Mucosa of stomach (tissue), 1 donor: ENCODE data around the gene JARID2.

Experiments
- H3K27me3 ChIP-seq: one replicate; pipeline ENCODE4 v1.7.0; 2013; ENCODE audit warnings: mild to moderate bottlenecking, low read length; ENCODE audit not compliant: control insufficient read depth, insufficient read depth
- H3K36me3 ChIP-seq: one replicate; pipeline ENCODE4 v1.7.0; 2013; ENCODE audit warnings: low read length; ENCODE audit not compliant: control insufficient read depth, insufficient read depth
- H3K4me1 ChIP-seq: one replicate; pipeline ENCODE4 v1.7.0; 2013; ENCODE audit warnings: mild to moderate bottlenecking, low read length; ENCODE audit not compliant: control insufficient read depth, insufficient read depth
- H3K4me3 ChIP-seq: one replicate; pipeline ENCODE4 v1.7.0; 2013; ENCODE audit warnings: low read length
- H3K9ac ChIP-seq: one replicate; pipeline ENCODE4 v1.7.0; 2013; ENCODE audit warnings: mild to moderate bottlenecking, low read length, moderate library complexity
- H3K9me3 ChIP-seq: one replicate; pipeline ENCODE4 v1.7.0; 2013; ENCODE audit warnings: mild to moderate bottlenecking, low read length, moderate library complexity; ENCODE audit not compliant: control insufficient read depth
- donor health status: Pancreatic carcinoma.

Gene JARID2

GRCh38 chr6:15325540-15325955 is 79.7 kb downstream of the JARID2 start:
- Histone ChIP-seq H3K27me3 (no peaks in the 10 kb centered on the region), H3K9ac (no peak overlapping the region), H3K4me3 (no peak overlapping the region), H3K36me3 (no peaks in the 10 kb centered on the region), H3K9me3 (no peaks in the 10 kb centered on the region), H3K4me1 (peaks cover 41% of the 10 kb centered on the region)

GRCh38 chr6:15326067-15326614 is 80.3 kb downstream of the JARID2 start:
- Histone ChIP-seq H3K9ac (no peak overlapping the region), H3K36me3 (no peaks in the 10 kb centered on the region), H3K4me1 (peaks cover 37% of the 10 kb centered on the region), H3K9me3 (no peaks in the 10 kb centered on the region), H3K27me3 (no peaks in the 10 kb centered on the region), H3K4me3 (no peak overlapping the region)

DNA sequence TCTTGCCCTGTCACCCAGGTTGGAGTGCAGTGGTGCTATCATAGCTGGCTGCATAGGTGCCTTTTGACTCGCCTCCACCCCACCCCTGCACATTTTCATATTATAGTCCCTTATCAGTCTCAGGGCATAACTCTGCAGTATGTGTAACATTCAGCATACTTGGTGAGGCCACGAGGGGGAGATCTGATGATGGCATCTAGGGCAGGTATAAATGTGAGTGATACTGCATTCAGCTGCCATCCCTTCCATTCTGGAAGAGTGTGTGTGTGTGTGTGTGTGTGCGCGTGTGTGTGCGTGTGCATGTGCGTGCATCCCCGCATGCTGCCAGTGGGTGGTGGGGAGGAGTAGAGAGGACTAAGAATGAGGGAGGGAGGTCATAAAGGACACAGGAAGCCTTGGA is 81.4 kb downstream of the JARID2 start:
- Histone ChIP-seq H3K4me1 (peaks cover 32% of the 10 kb centered on the region), H3K4me3 (no peak overlapping the region), H3K9ac (no peak overlapping the region), H3K36me3 (no peaks in the 10 kb centered on the region), H3K27me3 (no peaks in the 10 kb centered on the region), H3K9me3 (no peaks in the 10 kb centered on the region)

DNA sequence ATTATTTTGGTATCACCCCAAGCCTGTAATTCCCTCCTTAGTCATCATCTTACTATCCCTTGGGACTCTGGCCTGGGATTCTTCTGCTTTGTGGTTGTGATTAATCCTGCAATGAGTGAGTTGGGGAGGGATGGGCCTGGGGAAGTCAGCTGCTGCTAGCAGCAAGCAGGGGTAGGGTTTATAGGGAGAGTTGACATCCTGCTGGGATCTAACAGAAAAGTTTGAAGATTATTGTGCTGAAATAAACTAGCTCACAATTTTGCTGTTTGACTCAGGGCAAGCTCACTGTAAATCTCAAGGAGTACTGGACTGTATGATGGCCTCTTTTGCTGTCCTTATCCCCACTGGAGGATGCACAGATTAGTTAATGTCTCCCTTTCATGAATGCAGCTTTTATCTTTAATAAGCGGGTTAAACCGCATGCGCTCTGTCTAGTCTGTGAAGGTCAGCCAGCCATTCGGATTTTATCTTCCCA is 83.4 kb downstream of the JARID2 start:
- Histone ChIP-seq H3K27me3 (no peaks in the 10 kb centered on the region), H3K9ac (no peak overlapping the region), H3K4me1 (peaks cover 18% of the 10 kb centered on the region), H3K4me3 (no peak overlapping the region), H3K36me3 (no peaks in the 10 kb centered on the region), H3K9me3 (no peaks in the 10 kb centered on the region)

DNA sequence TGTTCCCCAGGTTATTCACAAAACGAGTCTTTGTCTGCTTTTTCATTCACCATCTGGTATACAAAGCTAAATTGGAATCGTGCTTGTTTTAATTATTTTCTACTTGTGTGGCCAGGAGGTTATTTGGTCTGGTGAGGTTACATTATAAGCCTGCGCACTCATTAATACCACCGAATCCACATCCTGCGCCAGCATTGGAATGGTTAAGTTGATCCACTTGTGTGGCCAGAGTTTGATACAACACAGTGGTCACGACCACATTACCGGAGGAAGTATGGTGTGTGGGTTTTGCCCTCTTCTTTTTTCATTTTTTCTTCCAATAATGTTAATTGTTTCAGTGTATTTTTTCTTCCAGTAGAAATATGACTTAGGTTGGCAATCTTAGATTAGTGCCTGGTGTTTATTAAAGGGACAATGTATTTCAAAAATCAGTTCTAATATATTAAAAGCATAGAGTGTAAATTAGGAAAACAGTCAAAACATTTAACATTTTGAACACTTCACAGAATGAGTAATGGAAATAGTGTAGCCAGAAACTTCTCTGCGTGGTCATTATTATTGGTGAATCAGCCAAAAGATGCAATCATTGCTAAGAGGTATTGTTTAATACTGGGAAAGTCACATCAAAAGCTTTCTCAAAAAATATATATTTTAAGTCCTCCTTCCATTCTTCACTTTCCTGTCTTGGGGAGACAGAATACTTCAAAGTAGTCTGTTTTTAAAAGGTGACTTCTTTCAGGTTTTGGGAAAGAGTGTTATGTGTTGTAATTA is 84.5 kb downstream of the JARID2 start:
- Histone ChIP-seq H3K9me3 (no peaks in the 10 kb centered on the region), H3K4me3 (no peak overlapping the region), H3K4me1 (peaks cover 18% of the 10 kb centered on the region), H3K27me3 (no peaks in the 10 kb centered on the region), H3K9ac (no peak overlapping the region), H3K36me3 (no peaks in the 10 kb centered on the region)

GRCh38 chr6:15331143-15331542 is 85.3 kb downstream of the JARID2 start:
- H3K9ac ChIP-seq: no peak overlapping the region
- peaks cover 16% of the 10 kb centered on the region for H3K4me1 ChIP-seq

DNA sequence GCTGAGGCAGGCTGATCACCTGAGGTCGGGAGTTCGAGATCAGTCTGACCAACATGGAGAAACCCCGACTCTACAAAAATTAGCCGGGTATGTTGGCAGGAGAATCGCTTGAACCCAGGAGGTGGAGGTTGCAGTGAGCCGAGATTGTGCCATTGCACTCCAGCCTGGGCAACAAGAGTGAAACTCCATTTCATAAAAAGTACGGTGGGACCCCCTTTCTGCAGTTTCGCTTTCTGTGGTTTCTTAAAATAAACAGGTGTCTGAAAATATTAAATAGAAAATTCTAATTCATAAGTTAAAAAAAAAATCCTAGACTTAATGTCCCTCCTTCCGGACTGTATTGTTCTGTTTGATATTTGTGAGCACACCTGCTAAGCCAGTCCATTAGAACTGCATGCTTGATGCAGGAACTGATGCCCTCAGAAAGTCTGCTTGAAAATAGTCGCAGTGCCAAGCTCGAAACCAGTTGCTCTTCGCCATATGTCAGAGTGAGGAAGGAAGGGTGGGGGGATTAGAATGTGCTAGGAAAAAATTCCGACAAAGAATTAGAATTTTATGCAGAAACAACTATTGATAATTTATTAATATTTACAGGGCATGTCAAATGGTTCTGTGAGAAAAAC is 85.9 kb downstream of the JARID2 start:
- Histone ChIP-seq H3K9ac (no peak overlapping the region), H3K4me1 (peaks cover 10% of the 10 kb centered on the region), H3K36me3 (no peaks in the 10 kb centered on the region), H3K9me3 (no peaks in the 10 kb centered on the region), H3K4me3 (no peak overlapping the region), H3K27me3 (no peaks in the 10 kb centered on the region)

More at GRCh38 chr6:15331143-15331542, 85.3 kb downstream of the JARID2 start:
- no peak overlapping the region for H3K4me3 ChIP-seq
- H3K36me3 ChIP-seq: no peaks in the 10 kb centered on the region
- no peaks in the 10 kb centered on the region for H3K9me3 ChIP-seq
- H3K27me3 ChIP-seq: no peaks in the 10 kb centered on the region

DNA sequence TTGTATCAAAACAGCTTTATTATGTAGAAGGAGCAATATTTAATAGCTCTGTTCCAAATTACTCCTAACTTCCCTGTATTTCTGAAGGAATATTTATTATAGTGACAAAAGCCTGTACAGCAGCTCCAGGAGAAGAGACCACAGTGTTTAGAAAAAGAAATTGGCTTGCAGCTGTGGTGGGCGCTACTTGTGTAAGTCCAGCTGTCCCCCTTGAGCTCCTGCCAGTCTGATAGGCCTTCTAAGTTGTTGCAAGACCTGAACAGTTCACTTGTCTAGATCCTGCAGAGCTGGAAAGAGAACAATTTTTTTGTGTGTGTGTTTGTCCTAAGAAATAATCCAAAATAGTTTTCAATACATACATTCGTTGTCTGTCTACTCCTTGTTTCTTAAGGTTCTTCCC is 86.6 kb downstream of the JARID2 start:
- no peaks in the 10 kb centered on the region for H3K27me3 ChIP-seq
- H3K36me3 ChIP-seq: no peaks in the 10 kb centered on the region
- H3K9ac ChIP-seq: no peak overlapping the region
- H3K4me3 ChIP-seq: no peak overlapping the region
- H3K9me3 ChIP-seq: no peaks in the 10 kb centered on the region
- H3K4me1 ChIP-seq: peaks cover 10% of the 10 kb centered on the region

DNA sequence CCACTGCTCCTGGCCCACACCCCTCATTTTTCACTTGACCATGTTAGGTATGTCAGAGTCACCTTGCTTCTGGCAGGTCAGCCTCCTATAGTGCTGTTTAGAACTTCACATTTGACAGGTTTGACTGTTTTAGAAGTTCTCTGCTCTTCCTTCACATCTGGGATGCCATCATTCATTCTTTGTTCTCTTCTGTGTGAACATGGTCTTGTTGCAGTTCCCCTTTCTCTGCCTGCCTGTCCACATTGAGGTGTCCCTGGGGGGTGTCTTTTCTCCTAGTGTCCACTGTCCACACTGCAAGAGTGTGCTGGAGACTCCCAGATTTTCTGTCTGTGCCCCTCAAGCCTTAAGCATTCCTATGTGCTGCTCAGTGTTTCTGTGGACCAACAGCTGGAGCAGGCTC is 89.5 kb downstream of the JARID2 start:
- H3K27me3 ChIP-seq: no peaks in the 10 kb centered on the region
- H3K9me3 ChIP-seq: no peaks in the 10 kb centered on the region
- H3K9ac ChIP-seq: no peak overlapping the region
- H3K4me1 ChIP-seq: peaks cover 31% of the 10 kb centered on the region
- H3K4me3 ChIP-seq: no peak overlapping the region
- H3K36me3 ChIP-seq: no peaks in the 10 kb centered on the region

- no peaks in the 10 kb centered on the region for H3K36me3 ChIP-seq
Measured at GRCh38 chr6:15335916-15336315, 90.0 kb downstream of the JARID2 start.

GRCh38 chr6:15336900-15337560 is 91.2 kb downstream of the JARID2 start:
- Histone ChIP-seq H3K9me3 (no peaks in the 10 kb centered on the region), H3K27me3 (no peaks in the 10 kb centered on the region), H3K4me1 (peaks cover 38% of the 10 kb centered on the region), H3K9ac (no peak overlapping the region), H3K4me3 (no peak overlapping the region), H3K36me3 (no peaks in the 10 kb centered on the region)

More at GRCh38 chr6:15335916-15336315, 90.0 kb downstream of the JARID2 start:
- Histone ChIP-seq H3K9me3 (no peaks in the 10 kb centered on the region), H3K4me3 (no peak overlapping the region), H3K27me3 (no peaks in the 10 kb centered on the region), H3K9ac (no peak overlapping the region), H3K4me1 (peaks cover 37% of the 10 kb centered on the region)

DNA sequence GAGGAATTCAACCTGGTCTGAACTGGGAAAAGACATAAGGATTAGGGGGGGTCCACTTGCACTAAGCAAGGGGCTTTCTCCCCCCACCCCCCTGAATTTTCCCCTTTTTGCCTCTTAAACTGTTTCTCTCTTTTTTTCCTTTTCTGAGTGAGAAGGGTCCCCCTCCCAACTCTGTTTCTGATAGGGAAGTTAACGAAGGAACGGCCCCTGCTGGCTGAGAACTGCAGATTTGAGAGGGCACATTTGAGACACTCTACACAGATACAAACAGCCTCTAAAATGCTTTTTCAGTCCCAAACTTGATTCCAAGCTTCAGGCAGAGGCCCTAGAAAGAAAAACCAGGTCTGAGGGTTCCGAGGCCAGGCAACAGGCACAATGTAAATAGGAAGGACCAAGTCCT is 91.7 kb downstream of the JARID2 start:
- H3K4me1 ChIP-seq: peaks cover 38% of the 10 kb centered on the region

More for the DNA sequence above, 91.7 kb downstream of the JARID2 start:
- Histone ChIP-seq H3K9me3 (no peaks in the 10 kb centered on the region), H3K9ac (no peak overlapping the region), H3K4me3 (no peak overlapping the region), H3K27me3 (no peaks in the 10 kb centered on the region), H3K36me3 (no peaks in the 10 kb centered on the region)
